ENCODE measurements around the gene PDIA4. TPM values are rescaled to one million over a fixed set of nuclear protein-coding genes. Genes with fewer than 3 reads are reported as not detected.

Gene PDIA4
- total RNA-seq, 1 donor from 2014 or later = 266 TPM

DNA sequence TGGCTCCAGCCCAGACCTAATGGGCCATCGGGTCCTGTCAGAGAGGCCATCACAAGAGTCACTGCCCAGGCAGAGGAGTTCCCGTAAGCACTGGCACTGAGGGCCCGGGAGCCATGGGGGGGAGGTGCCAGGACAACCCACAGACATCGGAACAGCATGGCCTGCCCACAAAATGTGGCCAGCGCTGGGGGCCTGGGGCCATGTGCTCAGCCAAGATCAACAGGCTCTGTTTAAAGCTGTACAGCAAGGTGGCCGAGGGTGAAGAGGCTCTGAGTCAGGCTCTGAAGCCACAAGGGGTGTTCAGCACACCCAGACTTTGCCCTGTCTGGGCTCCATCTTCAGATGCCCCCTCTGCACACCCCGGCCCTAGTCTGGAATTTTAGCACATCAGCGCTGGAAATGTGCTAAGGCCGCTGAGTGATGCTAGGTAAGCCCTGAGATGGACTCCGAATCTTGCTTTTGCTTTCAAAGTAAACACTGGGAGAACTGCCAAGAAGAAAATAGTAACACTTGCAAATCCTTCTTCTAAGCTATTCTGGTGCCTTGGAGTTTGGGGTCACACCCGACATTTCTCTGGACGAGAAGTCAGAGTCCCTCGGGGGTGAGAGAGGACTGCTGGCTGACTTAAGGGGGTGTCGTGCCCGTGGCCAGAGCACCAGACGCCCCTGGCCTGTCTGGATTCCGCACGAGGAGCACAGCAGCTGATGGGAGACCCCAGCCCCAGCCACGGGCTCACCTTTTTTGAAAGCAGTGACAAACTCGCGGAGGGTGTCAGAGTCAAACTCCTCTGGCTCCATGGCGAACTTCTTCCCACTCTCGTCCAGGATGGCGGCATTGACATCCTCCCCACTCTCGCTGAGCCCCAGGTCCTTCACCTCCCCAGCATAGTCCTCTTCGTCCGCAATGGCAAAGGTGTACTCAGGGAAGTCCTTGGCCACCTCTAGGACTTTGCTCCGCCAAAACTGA, 23.6 kb downstream of the PDIA4 start:
- Histone ChIP-seq H3K27me3 (ENCODE audit: insufficient read depth, low read length) (no peaks in the 10 kb centered on the region), H3K79me2 (ENCODE audit: insufficient read depth, low read length) (peaks cover 2% of the 10 kb centered on the region), H3K9me3 (ENCODE audit: insufficient read depth, low read depth, low read length) (no peaks in the 10 kb centered on the region), H3K27ac (ENCODE audit: low read depth, low read length) (no peak overlapping the region), H3K36me3 (ENCODE audit: insufficient read depth, low read length) (peaks cover 32% of the 10 kb centered on the region), H4K20me1 (ENCODE audit: insufficient read depth, low read length) (peaks cover 68% of the 10 kb centered on the region), H3K9ac (ENCODE audit: low read length) (no peak overlapping the region), H3K4me2 (ENCODE audit: low read length) (peak overlapping the region; percentile 1), H2AFZ (ENCODE audit: low read depth, low read length) (no peak overlapping the region), H3K4me3 (ENCODE audit: insufficient read depth, low read depth, low read length) (no peak overlapping the region), H3K4me1 (ENCODE audit: insufficient read depth, low read length) (peaks cover 4% of the 10 kb centered on the region)
- DNase-seq (ENCODE audit: low read depth) (no peak), FAIRE-seq (no peak)
- no peak for TF ChIP-seq EZH2 (IDR thresholded peaks at IDR 0.05; ENCODE audit: insufficient read depth, low read length)
- TF ChIP-seq, protein P1, sequence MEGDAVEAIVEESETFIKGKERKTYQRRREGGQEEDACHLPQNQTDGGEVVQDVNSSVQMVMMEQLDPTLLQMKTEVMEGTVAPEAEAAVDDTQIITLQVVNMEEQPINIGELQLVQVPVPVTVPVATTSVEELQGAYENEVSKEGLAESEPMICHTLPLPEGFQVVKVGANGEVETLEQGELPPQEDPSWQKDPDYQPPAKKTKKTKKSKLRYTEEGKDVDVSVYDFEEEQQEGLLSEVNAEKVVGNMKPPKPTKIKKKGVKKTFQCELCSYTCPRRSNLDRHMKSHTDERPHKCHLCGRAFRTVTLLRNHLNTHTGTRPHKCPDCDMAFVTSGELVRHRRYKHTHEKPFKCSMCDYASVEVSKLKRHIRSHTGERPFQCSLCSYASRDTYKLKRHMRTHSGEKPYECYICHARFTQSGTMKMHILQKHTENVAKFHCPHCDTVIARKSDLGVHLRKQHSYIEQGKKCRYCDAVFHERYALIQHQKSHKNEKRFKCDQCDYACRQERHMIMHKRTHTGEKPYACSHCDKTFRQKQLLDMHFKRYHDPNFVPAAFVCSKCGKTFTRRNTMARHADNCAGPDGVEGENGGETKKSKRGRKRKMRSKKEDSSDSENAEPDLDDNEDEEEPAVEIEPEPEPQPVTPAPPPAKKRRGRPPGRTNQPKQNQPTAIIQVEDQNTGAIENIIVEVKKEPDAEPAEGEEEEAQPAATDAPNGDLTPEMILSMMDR (IDR thresholded peaks at IDR 0.05; ENCODE audit: insufficient read depth, low read depth, low read length) = no peak
- H3K27ac Mint-ChIP-seq (ENCODE audit: unreplicated experiment) = no peak overlapping the region
- H3K27me3 Mint-ChIP-seq (ENCODE audit: low read depth, unreplicated experiment) = no peaks in the 10 kb centered on the region
- no peak overlapping the region for H3K4me3 Mint-ChIP-seq (ENCODE audit: unreplicated experiment)
- no peaks in the 10 kb centered on the region for H3K4me1 Mint-ChIP-seq (ENCODE audit: low read depth, unreplicated experiment)
- H3K36me3 Mint-ChIP-seq (ENCODE audit: low read depth, unreplicated experiment) = peaks cover 24% of the 10 kb centered on the region
- no peaks in the 10 kb centered on the region for H3K9me3 Mint-ChIP-seq (ENCODE audit: unreplicated experiment)

DNA sequence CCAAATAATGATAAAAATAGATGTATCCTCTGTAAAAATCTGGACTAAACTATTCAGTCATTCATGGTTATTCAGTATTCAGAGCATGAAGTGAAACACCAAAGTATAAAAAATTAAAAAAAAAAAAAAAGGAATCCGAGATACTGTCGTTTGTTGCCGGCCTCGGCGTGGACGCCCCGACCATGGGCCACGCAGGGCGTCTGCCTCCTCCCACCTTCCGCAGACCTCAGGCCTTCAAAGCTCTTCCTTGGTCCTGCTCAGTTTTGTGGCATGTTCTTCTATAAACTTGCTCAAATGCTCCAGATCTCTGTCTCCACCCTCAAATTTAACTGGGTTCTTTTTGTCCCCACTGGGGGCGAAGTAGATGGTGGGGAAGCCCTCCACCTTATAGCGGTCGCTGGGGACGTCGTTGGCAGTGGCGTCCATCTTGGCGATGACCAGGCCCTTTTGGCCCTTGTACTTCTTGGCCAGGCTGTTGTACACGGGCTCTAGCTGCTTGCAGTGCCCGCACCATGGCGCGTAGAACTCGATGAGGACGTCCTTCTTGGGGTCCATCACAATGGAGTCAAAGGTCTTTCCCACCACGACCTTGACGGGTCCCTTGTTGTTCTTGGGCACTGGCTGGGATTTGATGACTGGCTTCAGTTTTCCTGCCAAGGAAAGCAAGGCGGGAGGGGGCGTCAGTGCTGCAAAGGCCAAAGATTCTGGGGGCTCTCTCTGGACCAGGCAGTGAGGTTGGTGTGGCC, 24.6 kb downstream of the PDIA4 start:
- no peaks in the 10 kb centered on the region for H3K27me3 Mint-ChIP-seq (ENCODE audit: low read depth, unreplicated experiment)
- FAIRE-seq = no peak
- H3K79me2 ChIP-seq (ENCODE audit: insufficient read depth, low read length) = no peaks in the 10 kb centered on the region
- TF ChIP-seq EZH2 (IDR thresholded peaks at IDR 0.05; ENCODE audit: insufficient read depth, low read length) = no peak
- TF ChIP-seq, protein P1 (IDR thresholded peaks at IDR 0.05; ENCODE audit: insufficient read depth, low read depth, low read length) = no peak
- H3K9me3 ChIP-seq (ENCODE audit: insufficient read depth, low read depth, low read length) = no peaks in the 10 kb centered on the region
- DNase-seq (ENCODE audit: low read depth) = no peak
- H3K36me3 Mint-ChIP-seq (ENCODE audit: low read depth, unreplicated experiment) = peaks cover 21% of the 10 kb centered on the region
- H3K4me1 Mint-ChIP-seq (ENCODE audit: low read depth, unreplicated experiment) = no peaks in the 10 kb centered on the region
- H3K27me3 ChIP-seq (ENCODE audit: insufficient read depth, low read length) = no peaks in the 10 kb centered on the region
- peaks cover 30% of the 10 kb centered on the region for H3K36me3 ChIP-seq (ENCODE audit: insufficient read depth, low read length)
- peaks cover 59% of the 10 kb centered on the region for H4K20me1 ChIP-seq (ENCODE audit: insufficient read depth, low read length)
- H3K4me2 ChIP-seq (ENCODE audit: low read length) = no peak overlapping the region
- H3K27ac Mint-ChIP-seq (ENCODE audit: unreplicated experiment) = no peak overlapping the region
- H3K4me3 Mint-ChIP-seq (ENCODE audit: unreplicated experiment) = no peak overlapping the region
- H3K9ac ChIP-seq (ENCODE audit: low read length) = no peak overlapping the region
- peaks cover 4% of the 10 kb centered on the region for H3K4me1 ChIP-seq (ENCODE audit: insufficient read depth, low read length)
- H3K4me3 ChIP-seq (ENCODE audit: insufficient read depth, low read depth, low read length) = no peak overlapping the region
- H3K27ac ChIP-seq (ENCODE audit: low read depth, low read length) = no peak overlapping the region
- H3K9me3 Mint-ChIP-seq (ENCODE audit: unreplicated experiment) = no peaks in the 10 kb centered on the region
- no peak overlapping the region for H2AFZ ChIP-seq (ENCODE audit: low read depth, low read length)
